HCT116 (cell line): ENCODE measurements around the gene PRICKLE2.

Experiments used
- EGR1 ChIP-seq: IDR thresholded peaks from 2 replicates; pipeline ENCODE4 v1.6.1; 2012; ENCODE audit warnings: low read depth
- FOSL1 ChIP-seq: IDR thresholded peaks from 2 replicates; pipeline ENCODE4 v1.6.1; 2012; ENCODE audit warnings: low read depth

DNA sequence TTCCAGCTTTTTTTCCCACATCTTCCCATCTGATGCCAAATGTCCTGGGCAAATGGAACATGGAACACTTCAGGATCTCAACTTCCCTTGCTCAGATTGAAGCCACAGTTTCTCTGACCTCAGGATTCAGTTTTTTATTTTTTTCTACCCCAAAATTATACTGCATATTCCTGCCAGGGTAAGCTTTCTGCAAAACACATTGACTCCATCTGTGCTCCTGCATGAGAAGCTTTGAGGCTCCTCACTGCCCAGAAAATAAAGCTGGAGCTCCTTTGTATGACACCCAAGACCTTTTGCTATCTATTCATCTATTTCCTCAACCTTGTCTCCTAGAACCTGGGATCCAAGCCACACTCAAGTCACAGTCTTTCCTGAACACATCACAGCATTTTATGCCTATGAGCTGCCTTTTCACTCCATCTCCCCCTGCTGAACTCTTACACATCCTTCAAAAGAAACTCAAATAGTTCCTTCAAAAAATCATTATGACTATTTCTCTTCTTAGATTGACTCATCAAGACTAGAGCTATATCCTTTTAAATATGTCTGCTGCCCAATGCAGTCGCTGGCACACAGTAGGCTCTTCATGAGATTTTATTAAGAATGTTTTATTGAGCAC, 144.5 kb downstream of the PRICKLE2 start:
- no peak for TF ChIP-seq EGR1
- no peak for TF ChIP-seq FOSL1
